ENCODE data around the gene SREBF1. TPM values are rescaled to one million over a fixed set of nuclear protein-coding genes. Genes with fewer than 3 reads are reported as not detected.

SREBF1 gene
- total RNA-seq, 1 experiment from 2014 or later: 360 TPM

GRCh38 chr17:17815436-17816200 lies 21.2 kb downstream of the SREBF1 start:
- peaks cover 30% of the 10 kb centered on the region for H3K36me3 ChIP-seq (ENCODE audit: low read depth)
- peaks cover 87% of the 10 kb centered on the region for H4K20me1 ChIP-seq (ENCODE audit: insufficient read depth)
- H3K79me2 ChIP-seq (ENCODE audit: low read depth): peaks cover 35% of the 10 kb centered on the region
- no peak overlapping the region for H3K27ac ChIP-seq
- H3F3A ChIP-seq (ENCODE audit: insufficient read depth, low read depth): peaks cover 81% of the 10 kb centered on the region
- BruUV-seq (replicated peaks): no TSS peak
- H3K4me1 ChIP-seq (replicated peaks; ENCODE audit: insufficient read depth): peaks cover 37% of the 10 kb centered on the region
- no peak overlapping the region for H3K4me3 ChIP-seq
- TF ChIP-seq, protein P1, sequence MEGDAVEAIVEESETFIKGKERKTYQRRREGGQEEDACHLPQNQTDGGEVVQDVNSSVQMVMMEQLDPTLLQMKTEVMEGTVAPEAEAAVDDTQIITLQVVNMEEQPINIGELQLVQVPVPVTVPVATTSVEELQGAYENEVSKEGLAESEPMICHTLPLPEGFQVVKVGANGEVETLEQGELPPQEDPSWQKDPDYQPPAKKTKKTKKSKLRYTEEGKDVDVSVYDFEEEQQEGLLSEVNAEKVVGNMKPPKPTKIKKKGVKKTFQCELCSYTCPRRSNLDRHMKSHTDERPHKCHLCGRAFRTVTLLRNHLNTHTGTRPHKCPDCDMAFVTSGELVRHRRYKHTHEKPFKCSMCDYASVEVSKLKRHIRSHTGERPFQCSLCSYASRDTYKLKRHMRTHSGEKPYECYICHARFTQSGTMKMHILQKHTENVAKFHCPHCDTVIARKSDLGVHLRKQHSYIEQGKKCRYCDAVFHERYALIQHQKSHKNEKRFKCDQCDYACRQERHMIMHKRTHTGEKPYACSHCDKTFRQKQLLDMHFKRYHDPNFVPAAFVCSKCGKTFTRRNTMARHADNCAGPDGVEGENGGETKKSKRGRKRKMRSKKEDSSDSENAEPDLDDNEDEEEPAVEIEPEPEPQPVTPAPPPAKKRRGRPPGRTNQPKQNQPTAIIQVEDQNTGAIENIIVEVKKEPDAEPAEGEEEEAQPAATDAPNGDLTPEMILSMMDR (conservative IDR thresholded peaks at IDR 0.05): no peak
- no peak for TF ChIP-seq EZH2 (IDR thresholded peaks at IDR 0.05; ENCODE audit: low read depth)
- H2AFZ ChIP-seq: no peak overlapping the region
- no peaks in the 10 kb centered on the region for H3K9me2 ChIP-seq (ENCODE audit: insufficient read depth)
- no peaks in the 10 kb centered on the region for H3K9me3 ChIP-seq (ENCODE audit: insufficient read depth, low read depth)
- no peaks in the 10 kb centered on the region for H3K27me3 ChIP-seq (ENCODE audit: insufficient read depth, low read depth)
- ChIA-PET CTCF (no interaction called here), POLR2A (ENCODE audit: unreplicated experiment) (no interaction called here)
- DNase-seq: no peak
- H3K4me2 ChIP-seq: no peak overlapping the region
- intact Hi-C loops (cut with micrococcal nuclease; ENCODE audit: unreplicated experiment): no loop called here

DNA sequence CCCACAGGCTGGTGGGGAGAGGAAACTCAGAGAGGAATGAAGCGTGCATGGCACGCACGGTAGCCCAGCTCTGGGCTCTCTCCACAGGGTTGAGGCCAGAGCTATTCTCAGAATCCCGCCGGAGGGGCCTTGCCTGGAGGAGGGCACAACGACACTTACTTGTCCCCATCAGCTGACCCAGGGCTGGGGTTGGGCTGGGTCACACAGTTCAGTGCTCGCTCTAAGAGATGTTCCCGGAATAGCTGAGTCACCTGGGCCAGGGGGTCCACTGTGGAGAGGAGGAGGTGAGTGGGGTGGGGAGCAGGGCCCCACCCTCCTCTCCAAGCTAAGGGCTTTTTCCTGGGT lies 21.8 kb downstream of the SREBF1 start:
- intact Hi-C loops (cut with micrococcal nuclease; ENCODE audit: unreplicated experiment): no loop called here
- peaks cover 87% of the 10 kb centered on the region for H4K20me1 ChIP-seq (ENCODE audit: insufficient read depth)
- no peaks in the 10 kb centered on the region for H3K27me3 ChIP-seq (ENCODE audit: insufficient read depth, low read depth)
- ChIA-PET POLR2A (ENCODE audit: unreplicated experiment) (no interaction called here), CTCF (no interaction called here)
- H3K27ac ChIP-seq: no peak overlapping the region
- TF ChIP-seq EZH2 (IDR thresholded peaks at IDR 0.05; ENCODE audit: low read depth): no peak
- TF ChIP-seq, protein P1 (conservative IDR thresholded peaks at IDR 0.05): no peak
- no peak overlapping the region for H3K4me2 ChIP-seq
- H3F3A ChIP-seq (ENCODE audit: insufficient read depth, low read depth): peaks cover 80% of the 10 kb centered on the region
- no peaks in the 10 kb centered on the region for H3K9me3 ChIP-seq (ENCODE audit: insufficient read depth, low read depth)
- H3K4me1 ChIP-seq (replicated peaks; ENCODE audit: insufficient read depth): peaks cover 31% of the 10 kb centered on the region
- no peaks in the 10 kb centered on the region for H3K9me2 ChIP-seq (ENCODE audit: insufficient read depth)
- H2AFZ ChIP-seq: no peak overlapping the region
- H3K79me2 ChIP-seq (ENCODE audit: low read depth): peaks cover 29% of the 10 kb centered on the region
- H3K4me3 ChIP-seq: no peak overlapping the region
- peaks cover 30% of the 10 kb centered on the region for H3K36me3 ChIP-seq (ENCODE audit: low read depth)
- no TSS peak for BruUV-seq (replicated peaks)
- no peak for DNase-seq

DNA sequence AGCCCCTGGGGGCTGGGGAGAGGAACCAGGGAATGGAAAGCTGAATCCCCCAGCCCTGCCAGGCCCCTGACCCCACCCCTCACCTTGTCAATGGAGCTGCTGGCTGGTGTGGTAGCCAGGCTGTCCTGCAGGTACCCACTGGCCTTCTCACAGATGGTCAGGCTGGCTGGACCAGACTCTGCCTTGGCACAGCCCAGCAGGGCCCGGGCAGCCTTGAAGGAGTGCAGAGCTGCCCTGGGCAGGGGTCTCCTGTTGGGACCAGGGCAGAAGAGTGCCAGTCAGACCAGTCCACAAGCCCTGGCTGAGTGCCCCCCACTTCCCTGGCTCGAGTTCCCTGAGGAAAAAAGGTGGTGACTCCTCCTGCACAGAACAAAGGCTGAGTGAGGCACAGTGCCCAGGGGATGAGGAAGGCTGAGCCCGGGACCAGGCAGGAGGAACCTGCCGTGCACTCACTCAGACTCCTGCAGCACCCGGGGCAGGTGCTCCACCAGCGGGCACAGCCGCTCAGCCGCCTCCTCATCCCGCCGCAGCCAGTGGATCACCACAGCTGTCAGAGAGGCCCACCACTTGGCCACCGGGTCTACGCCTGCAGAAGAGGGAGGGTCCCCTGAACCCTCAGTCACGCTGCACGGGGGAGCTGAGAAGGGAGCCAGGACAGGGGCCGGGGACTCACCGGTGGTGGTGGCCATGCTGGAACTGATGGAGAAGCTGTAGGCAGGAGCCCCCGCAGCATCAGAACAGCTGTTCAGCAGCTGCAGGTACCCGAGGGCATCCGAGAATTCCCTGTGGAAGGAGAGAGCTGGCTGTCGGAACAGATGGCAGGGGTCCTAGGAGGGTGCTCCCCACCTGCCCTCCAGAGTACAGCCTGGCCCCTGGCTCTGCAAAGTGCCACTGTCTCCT lies 22.4 kb downstream of the SREBF1 start:
- H3K27ac ChIP-seq: no peak overlapping the region
- POLR2A ChIA-PET (ENCODE audit: unreplicated experiment): interaction anchor here (0.6 kb wide), 1 partner anchor 205 kb away, joined by 3 read pairs; no protein-coding TSS in a partner anchor
- intact Hi-C loops (cut with micrococcal nuclease; ENCODE audit: unreplicated experiment): no loop called here

More for the DNA sequence above, 22.4 kb downstream of the SREBF1 start:
- Histone ChIP-seq H2AFZ (no peak overlapping the region), H3K4me3 (no peak overlapping the region), H3K36me3 (ENCODE audit: low read depth) (peaks cover 28% of the 10 kb centered on the region), H3K27me3 (ENCODE audit: insufficient read depth, low read depth) (no peaks in the 10 kb centered on the region), H3K4me2 (no peak overlapping the region), H4K20me1 (ENCODE audit: insufficient read depth) (peaks cover 83% of the 10 kb centered on the region), H3K9me3 (ENCODE audit: insufficient read depth, low read depth) (no peaks in the 10 kb centered on the region), H3K9me2 (ENCODE audit: insufficient read depth) (no peaks in the 10 kb centered on the region), H3K79me2 (ENCODE audit: low read depth) (peaks cover 26% of the 10 kb centered on the region), H3F3A (ENCODE audit: insufficient read depth, low read depth) (peaks cover 77% of the 10 kb centered on the region), H3K4me1 (replicated peaks; ENCODE audit: insufficient read depth) (peaks cover 25% of the 10 kb centered on the region)
- DNase-seq: no peak
- TF ChIP-seq, protein P1 (conservative IDR thresholded peaks at IDR 0.05): no peak
- no peak for TF ChIP-seq EZH2 (IDR thresholded peaks at IDR 0.05; ENCODE audit: low read depth)
- CTCF ChIA-PET: no interaction called here
- no TSS peak for BruUV-seq (replicated peaks)
